Spinal cord (tissue), 10 donors: Measurements from ENCODE around the gene APOBEC2. TPM values are rescaled to one million over a fixed set of nuclear protein-coding genes. Genes with fewer than 3 reads are reported as not detected.

Source experiments
- DNase-seq, 6 donors: peaks; one replicate each; pipeline versions ENCODE4 v3.0.0 to v3.0.0-alpha.2; 2013 to 2015; ENCODE audit warnings: low spot score in 6 of 6, low read depth in 4 of 6
- H3K27ac ChIP-seq: one replicate; pipeline ENCODE4 v1.5.1; 2013; ENCODE audit warnings: low read depth, low read length, control low read depth
- H3K27me3 ChIP-seq: one replicate; pipeline ENCODE4 v1.6.1; 2013; ENCODE audit warnings: low read length; ENCODE audit not compliant: control insufficient read depth, insufficient read depth
- H3K36me3 ChIP-seq: one replicate; pipeline ENCODE4 v1.6.1; 2013; ENCODE audit warnings: low read length; ENCODE audit not compliant: control insufficient read depth, insufficient read depth
- H3K4me1 ChIP-seq: one replicate; pipeline ENCODE4 v1.6.1; 2013; ENCODE audit warnings: low read length; ENCODE audit not compliant: control insufficient read depth, insufficient read depth
- H3K4me3 ChIP-seq: one replicate; pipeline ENCODE4 v1.5.1; 2013; ENCODE audit warnings: low read depth, low read length, control low read depth
- H3K9me3 ChIP-seq: one replicate; pipeline ENCODE4 v1.6.1; 2013; ENCODE audit warnings: low read length; ENCODE audit not compliant: control insufficient read depth, insufficient read depth
- WGBS: methylation state at CpG from one replicate; pipeline ENCODE4 v1.1.5; 2013; ENCODE audit warnings: missing lambda C conversion rate; ENCODE audit not compliant: insufficient coverage; 5-methylcytosine and 5-hydroxymethylcytosine counted together
- polyA plus RNA-seq, 2 donors: library from polyadenylated mRNA; unstranded; fragments of 120-200 nt; gene quantifications; one replicate each; pipeline ENCODE4 v1.2.1, GENCODE V29; 2013; ENCODE audit not compliant: insufficient read length in 2 of 2
- total RNA-seq, 2 donors: library from RNA; depleted of rRNA in 1 of 2; stranded (reverse); fragments of 120-200 nt in 1 of 2; fragments of >200 nt in 1 of 2; gene quantifications; one replicate each; pipeline versions ENCODE4 v1.2.3 to v1.2.4, GENCODE V29; 2013 to 2014
- donor health status: healthy.

The APOBEC2 gene
- total and polyA plus RNA-seq, 4 donors: 0.17 to 1.1 (median 0.73) TPM

DNA sequence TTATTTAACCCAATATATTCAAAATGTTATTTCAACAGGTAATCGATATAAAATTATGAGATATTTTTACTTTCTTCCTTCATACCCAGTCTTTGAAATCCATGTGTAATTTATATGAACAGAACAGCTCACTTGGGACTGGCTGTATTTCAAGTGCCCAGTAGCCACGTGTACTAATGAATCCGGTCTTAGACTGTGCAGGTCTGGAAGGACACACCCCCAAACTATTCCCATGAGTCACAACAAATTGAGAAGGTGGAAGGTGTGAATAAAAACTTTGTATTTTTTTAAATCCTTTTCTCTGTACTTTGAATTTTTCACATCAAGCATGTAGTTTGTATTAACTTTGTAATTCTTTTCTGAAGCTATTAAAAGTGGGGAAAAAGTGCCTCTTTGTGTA is 16.8 kb upstream of the APOBEC2 start:
- no peak overlapping the region for H3K27ac ChIP-seq
- no CpG with 5 or more reads among the region's 3 CpGs for WGBS

GRCh38 chr6:41036601-41037000 is 16.4 kb upstream of the APOBEC2 start:
- H3K27ac ChIP-seq: no peak overlapping the region
- WGBS: 88% methylated on average over 2 of the region's 2 CpGs
- peaks cover 3% of the 10 kb centered on the region for H3K36me3 ChIP-seq

More for the DNA sequence above, 16.8 kb upstream of the APOBEC2 start:
- Histone ChIP-seq H3K9me3 (no peaks in the 10 kb centered on the region), H3K4me1 (no peaks in the 10 kb centered on the region), H3K36me3 (peaks cover 3% of the 10 kb centered on the region), H3K27me3 (no peaks in the 10 kb centered on the region), H3K4me3 (no peak overlapping the region)
- no peak for DNase-seq

GRCh38 chr6:41037107-41037900 is 15.7 kb upstream of the APOBEC2 start:
- H3K27me3 ChIP-seq: no peaks in the 10 kb centered on the region
- no peaks in the 10 kb centered on the region for H3K4me1 ChIP-seq
- peak in 1 of 6 donors; percentile 39 for DNase-seq
- no peaks in the 10 kb centered on the region for H3K9me3 ChIP-seq
- H3K4me3 ChIP-seq: no peak overlapping the region
- WGBS: 72% methylated on average over 8 of the region's 13 CpGs
- H3K36me3 ChIP-seq: peaks cover 3% of the 10 kb centered on the region
- H3K27ac ChIP-seq: no peak overlapping the region

More at GRCh38 chr6:41036601-41037000, 16.4 kb upstream of the APOBEC2 start:
- H3K4me3 ChIP-seq: no peak overlapping the region
- H3K9me3 ChIP-seq: no peaks in the 10 kb centered on the region
- no peak for DNase-seq
- no peaks in the 10 kb centered on the region for H3K4me1 ChIP-seq
- H3K27me3 ChIP-seq: no peaks in the 10 kb centered on the region

DNA sequence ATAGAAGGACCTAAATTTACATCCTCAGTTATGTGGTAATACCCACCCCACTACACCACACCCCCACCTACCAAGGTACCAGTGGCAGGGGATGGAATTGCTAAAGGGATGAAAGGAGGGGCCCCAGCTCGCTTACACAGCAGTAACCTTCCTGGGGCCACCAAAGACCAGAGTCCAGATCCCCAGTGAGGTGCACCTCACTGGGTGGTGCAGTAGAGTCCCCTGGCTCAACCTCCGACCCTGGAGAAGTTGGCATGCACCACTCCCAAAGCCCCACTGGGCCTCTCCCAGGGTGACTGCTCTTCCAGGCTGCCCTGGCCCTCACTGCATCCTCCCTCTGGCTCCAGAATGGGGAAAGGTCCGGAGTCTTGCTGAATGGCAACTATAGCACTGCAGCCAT is 14.8 kb upstream of the APOBEC2 start:
- no peaks in the 10 kb centered on the region for H3K9me3 ChIP-seq
- peaks cover 3% of the 10 kb centered on the region for H3K36me3 ChIP-seq
- H3K27me3 ChIP-seq: no peaks in the 10 kb centered on the region
- no peak overlapping the region for H3K27ac ChIP-seq
- WGBS: 92% methylated on average over 3 of the region's 3 CpGs
- no peak for DNase-seq
- H3K4me1 ChIP-seq: no peaks in the 10 kb centered on the region
- H3K4me3 ChIP-seq: no peak overlapping the region

GRCh38 chr6:41039060-41039998 is 13.7 kb upstream of the APOBEC2 start, which contains the start of gene UNC5CL:
Gene UNC5CL (minus strand): TSS chr6:41039221. CDS start chr6:41035074, 4,147 bp downstream.
- DNase-seq: no peak

DNA sequence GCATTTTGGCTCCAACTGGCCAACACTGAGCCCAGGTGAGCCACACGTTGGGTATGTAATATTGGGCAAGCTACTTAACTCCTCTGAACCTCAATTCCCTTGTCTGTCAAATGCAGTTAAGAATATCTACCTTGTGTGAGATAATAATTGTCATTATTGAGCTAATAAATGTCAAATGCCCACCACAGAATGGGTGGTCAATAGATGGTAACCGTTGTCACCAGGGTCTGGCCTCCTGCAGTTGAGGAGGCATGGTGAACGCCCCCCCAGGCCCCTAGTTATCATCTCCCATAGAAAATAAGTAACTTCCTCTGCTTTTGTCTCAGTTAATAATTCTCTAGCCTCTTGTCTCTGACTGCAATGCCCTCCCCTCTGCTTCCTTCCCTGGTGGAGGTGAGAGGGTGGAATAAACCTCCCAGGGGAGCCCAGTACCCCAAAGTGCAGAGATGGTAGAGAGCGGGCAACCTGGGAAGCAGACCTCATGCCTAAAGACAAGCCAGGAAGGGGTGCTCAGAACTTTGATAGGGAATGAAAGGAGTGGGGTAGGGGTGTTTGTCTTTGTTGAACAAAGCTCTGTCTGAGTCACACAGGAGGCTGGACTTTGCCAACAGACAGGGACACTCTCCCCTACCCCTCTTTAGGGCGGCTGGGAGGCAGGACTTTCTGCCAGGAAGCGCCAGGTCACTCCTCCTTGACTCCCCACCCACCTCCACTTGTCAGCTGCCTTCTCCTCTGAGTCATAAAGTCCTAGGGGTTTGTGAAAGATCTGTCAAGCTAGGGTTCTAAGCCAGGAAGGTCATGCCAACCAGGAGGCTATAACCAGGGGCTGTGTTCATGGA is 12.7 kb upstream of the APOBEC2 start:
- Histone ChIP-seq H3K9me3 (no peaks in the 10 kb centered on the region), H3K4me3 (no peak overlapping the region), H3K27ac (no peak overlapping the region), H3K27me3 (no peaks in the 10 kb centered on the region), H3K4me1 (no peaks in the 10 kb centered on the region), H3K36me3 (peaks cover 2% of the 10 kb centered on the region)
- no peak for DNase-seq
- WGBS: 100% methylated on average over 1 of the region's 6 CpGs

More at GRCh38 chr6:41039060-41039998, 13.7 kb upstream of the APOBEC2 start, which contains the start of gene UNC5CL:
- no peak within 1 kb of the TSS for H3K4me3 ChIP-seq
- no peaks in the 10 kb centered on the region for H3K9me3 ChIP-seq
- no peak within 1 kb of the TSS for H3K27ac ChIP-seq
- no peaks in the 10 kb centered on the region for H3K4me1 ChIP-seq
- 79% methylated on average over 10 of the region's 10 CpGs for whole genome bisulfite sequencing
- H3K36me3 ChIP-seq: peaks cover 2% of the 10 kb centered on the region
- H3K27me3 ChIP-seq: no peaks in the 10 kb centered on the region

- H3K4me3 ChIP-seq: no peak overlapping the region
- no peaks in the 10 kb centered on the region for H3K9me3 ChIP-seq
- no peak overlapping the region for H3K27ac ChIP-seq
- H3K4me1 ChIP-seq: no peaks in the 10 kb centered on the region
- peaks cover 2% of the 10 kb centered on the region for H3K36me3 ChIP-seq
- WGBS: no CpG with 5 or more reads among the region's 1 CpG
- H3K27me3 ChIP-seq: no peaks in the 10 kb centered on the region
- no peak for DNase-seq
Observed at GRCh38 chr6:41040940-41041536, 12.0 kb upstream of the APOBEC2 start.

DNA sequence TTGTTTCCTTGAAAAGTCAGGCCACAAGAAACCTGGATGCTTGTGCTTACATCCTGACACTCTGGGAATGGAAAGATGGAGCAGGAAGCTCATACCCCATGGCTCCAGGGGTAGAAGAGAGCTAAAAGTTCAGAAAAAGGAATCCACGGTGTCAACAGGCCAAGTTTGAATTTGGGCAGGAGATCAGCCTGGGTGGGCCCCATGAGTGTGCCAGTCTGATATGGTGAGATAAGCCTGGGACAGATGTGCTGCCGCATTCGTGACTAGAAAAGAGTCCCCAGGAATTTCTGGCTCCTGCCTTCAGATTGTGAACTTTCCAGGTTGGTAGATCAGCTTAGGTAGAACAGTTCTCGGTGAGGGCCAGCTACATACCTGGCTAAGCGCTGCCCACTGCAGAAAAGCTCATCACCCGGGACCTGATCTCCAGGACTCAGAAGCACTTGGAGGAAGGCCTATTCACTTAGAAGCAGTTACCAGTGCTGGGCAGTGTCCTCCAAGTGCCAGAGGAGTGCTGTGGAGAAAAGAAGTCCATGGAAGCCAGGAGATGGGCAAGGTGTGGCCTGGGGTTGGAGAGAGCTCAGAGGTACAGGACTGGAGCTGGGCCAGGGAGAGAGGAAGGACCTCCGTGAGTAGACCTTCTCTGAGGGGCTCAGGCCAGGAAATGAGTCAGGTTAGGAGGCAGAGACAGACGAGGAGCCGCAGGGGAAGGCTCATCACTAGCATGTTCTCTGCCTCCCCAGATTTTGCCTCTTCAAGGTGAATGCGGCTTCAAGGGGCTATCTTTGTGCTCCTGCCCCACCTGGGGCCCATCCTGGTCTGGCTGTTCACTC is 10.6 kb upstream of the APOBEC2 start, which contains the start of gene TSPO2:
TSS of gene TSPO2 (plus strand) at position 242 of the 830 bp plus-strand sequence. CDS start at position 761, 519 bp downstream.
- no peaks in the 10 kb centered on the region for H3K4me1 ChIP-seq
- DNase-seq: no peak
- no peak within 1 kb of the TSS for H3K4me3 ChIP-seq
- no peak within 1 kb of the TSS for H3K27ac ChIP-seq
- no peaks in the 10 kb centered on the region for H3K27me3 ChIP-seq
- 95% methylated on average over 10 of the region's 10 CpGs for WGBS
- no peaks in the 10 kb centered on the region for H3K9me3 ChIP-seq
- H3K36me3 ChIP-seq: peaks cover 2% of the 10 kb centered on the region
